WERI-Rb-1 (cell line): ENCODE measurements around the gene ESR2.

ENCODE experiments used
- DNase-seq: peaks from one replicate; pipeline ENCODE4 v3.0.0-alpha.2; 2020
- H3K27ac ChIP-seq: fragments of 250-450 bp; sonication (Bioruptor Pico); 2 replicates; pipeline ENCODE4 v1.5.1; 2020; ENCODE audit warnings: mild to moderate bottlenecking, moderate library complexity
- H3K27me3 ChIP-seq: fragments of 250-450 bp; sonication (Bioruptor Pico); 2 replicates; pipeline ENCODE4 v1.5.1; 2021; ENCODE audit warnings: mild to moderate bottlenecking, low read depth, moderate library complexity; ENCODE audit not compliant: insufficient read depth, severe bottlenecking
- H3K36me3 ChIP-seq: fragments of 250-450 bp; sonication (Bioruptor Pico); 2 replicates; pipeline ENCODE4 v1.5.1; 2020; ENCODE audit warnings: mild to moderate bottlenecking, moderate library complexity
- H3K4me3 ChIP-seq: 2 replicates; pipeline ENCODE4 v1.5.1; 2011; ENCODE audit warnings: low read depth, mild to moderate bottlenecking, control low read depth, low read length
- H3K9me3 ChIP-seq: fragments of 250-450 bp; sonication (Bioruptor Pico); 2 replicates; pipeline ENCODE4 v1.5.1; 2021; ENCODE audit warnings: mild to moderate bottlenecking, moderate library complexity; ENCODE audit not compliant: severe bottlenecking
- CTCF ChIP-seq: IDR thresholded peaks from 2 replicates; pipeline ENCODE4 v1.5.1; 2011; ENCODE audit warnings: low read depth, mild to moderate bottlenecking, control low read depth, inconsistent platforms, low read length

The ESR2 gene

GRCh38 chr14:64279704-64280668 lies 14.2 kb downstream of the ESR2 start:
- H3K9me3 ChIP-seq = no peaks in the 10 kb centered on the region
- H3K27me3 ChIP-seq = no peaks in the 10 kb centered on the region
- H3K27ac ChIP-seq = no peak overlapping the region
- no peaks in the 10 kb centered on the region for H3K36me3 ChIP-seq
- no peak for TF ChIP-seq CTCF
- H3K4me3 ChIP-seq = no peak overlapping the region
- DNase-seq = no peak

- no peak overlapping the region for H3K4me3 ChIP-seq
- no peaks in the 10 kb centered on the region for H3K36me3 ChIP-seq
- no peak for TF ChIP-seq CTCF
- H3K27me3 ChIP-seq = no peaks in the 10 kb centered on the region
- DNase-seq = no peak
- no peak overlapping the region for H3K27ac ChIP-seq
- peaks cover 1% of the 10 kb centered on the region for H3K9me3 ChIP-seq
Observed at GRCh38 chr14:64278458-64278857, 15.7 kb downstream of the ESR2 start.

- H3K27me3 ChIP-seq = no peaks in the 10 kb centered on the region
- peaks cover 4% of the 10 kb centered on the region for H3K9me3 ChIP-seq
- DNase-seq = no peak
- H3K4me3 ChIP-seq = no peak overlapping the region
- TF ChIP-seq CTCF = no peak
- no peak overlapping the region for H3K27ac ChIP-seq
- H3K36me3 ChIP-seq = no peaks in the 10 kb centered on the region
Observed at GRCh38 chr14:64272019-64272418, 22.2 kb downstream of the ESR2 start.

- no peak overlapping the region for H3K4me3 ChIP-seq
- H3K27me3 ChIP-seq = no peaks in the 10 kb centered on the region
- no peak overlapping the region for H3K27ac ChIP-seq
- TF ChIP-seq CTCF = no peak
- H3K9me3 ChIP-seq = no peaks in the 10 kb centered on the region
- DNase-seq = no peak
- H3K36me3 ChIP-seq = no peaks in the 10 kb centered on the region
Observed at GRCh38 chr14:64266239-64266638, 27.9 kb downstream of the ESR2 start.

GRCh38 chr14:64265222-64265621 lies 28.9 kb downstream of the ESR2 start:
- no peak overlapping the region for H3K4me3 ChIP-seq
- no peaks in the 10 kb centered on the region for H3K36me3 ChIP-seq
- no peak for TF ChIP-seq CTCF
- H3K9me3 ChIP-seq = no peaks in the 10 kb centered on the region
- DNase-seq = no peak
- no peak overlapping the region for H3K27ac ChIP-seq
- no peaks in the 10 kb centered on the region for H3K27me3 ChIP-seq
